HFFc6 (cell line): ENCODE measurements around the gene CALHM3. TPM values are rescaled to one million over a fixed set of nuclear protein-coding genes. Genes with fewer than 3 reads are reported as not detected.

Experiments used
- DNase-seq: peaks from one replicate; pipeline ENCODE4 v3.0.0-alpha.2; 2018
- H3K27ac Mint-ChIP-seq: 2 replicates; pipeline ENCODE4 v1.8.0; 2020; ENCODE audit warnings: mild to moderate bottlenecking, mixed read lengths
- H3K27me3 Mint-ChIP-seq: 2 replicates; pipeline ENCODE4 v1.8.0; 2021; ENCODE audit warnings: mild to moderate bottlenecking, moderate library complexity, mixed read lengths; ENCODE audit not compliant: insufficient read depth
- H3K36me3 Mint-ChIP-seq: 2 replicates; pipeline ENCODE4 v1.8.0; 2021; ENCODE audit warnings: low read depth, mixed read lengths
- H3K4me1 Mint-ChIP-seq: 2 replicates; pipeline ENCODE4 v1.8.0; 2020; ENCODE audit warnings: low read depth, mixed read lengths
- H3K4me3 Mint-ChIP-seq: 2 replicates; pipeline ENCODE4 v1.8.0; 2020; ENCODE audit warnings: mild to moderate bottlenecking, moderate library complexity, mixed read lengths
- H3K9me3 Mint-ChIP-seq: 2 replicates; pipeline ENCODE4 v1.8.0; 2020; ENCODE audit warnings: mild to moderate bottlenecking, mixed read lengths
- total RNA-seq, 6 experiments: library from RNA; stranded (reverse); fragmentation: NEBNext Ultra II Directional; extraction: Animal tissue kit (Norgen Biotek cat#: 25700); gene quantifications; 2 replicates in 1 of 6; 3 replicates in 5 of 6; pipeline ENCODE4 v1.2.3, GENCODE V29; 2021
- TF ChIP-seq, protein P1 (sequence below): fragments of 200-600 bp; sonication (generic); IDR thresholded peaks from 2 replicates; pipeline ENCODE4 v1.5.0; 2021; ENCODE audit warnings: antibody characterized with exemption, mild to moderate bottlenecking

The CALHM3 gene
- total RNA-seq, 6 experiments from 2014 or later: 0.09 TPM; not detected in 5

DNA sequence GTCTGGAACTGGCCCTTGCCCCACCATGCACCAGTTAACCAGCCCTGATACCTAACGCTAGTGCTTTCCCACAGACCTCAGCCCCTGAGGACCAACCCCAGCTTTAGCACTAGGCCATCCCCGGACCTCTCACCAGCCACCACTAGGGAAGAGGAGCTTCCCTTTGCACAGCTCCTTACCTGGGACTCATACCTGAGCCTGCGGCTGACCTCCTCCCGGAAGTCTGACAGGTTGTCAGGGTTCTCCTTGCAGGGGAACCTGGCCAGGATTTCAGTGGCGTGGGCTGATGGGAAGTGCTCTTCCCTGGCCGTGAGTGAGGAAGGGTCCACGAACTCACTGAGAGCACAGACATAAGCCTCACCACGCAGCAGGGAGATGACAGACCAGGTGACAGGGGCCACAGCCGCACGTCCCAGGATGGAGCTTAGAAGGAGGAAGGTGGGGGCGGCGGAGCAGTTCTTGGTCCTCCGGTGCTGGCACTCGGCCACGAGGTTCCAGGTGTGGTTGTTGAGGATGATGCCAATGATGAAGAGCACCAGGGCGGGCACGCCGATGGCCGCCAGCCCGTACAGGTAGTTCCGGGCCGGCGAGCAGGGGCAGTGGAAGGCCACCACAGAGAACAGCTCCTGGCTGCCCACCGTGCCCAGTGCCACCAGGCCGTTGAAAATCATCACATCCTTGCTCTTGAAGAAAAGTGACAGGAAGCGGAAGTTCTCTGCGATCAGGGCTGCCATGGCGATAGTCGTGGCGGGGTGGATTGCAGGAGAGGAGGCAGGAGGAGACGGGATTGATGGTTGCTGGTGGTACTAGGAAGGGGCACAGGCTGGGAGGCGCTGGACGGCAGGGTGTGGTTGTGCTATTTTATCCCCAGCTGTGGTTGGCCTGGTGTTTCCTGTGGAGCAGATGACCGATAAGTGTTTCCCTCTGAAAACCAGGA lies 29.6 kb downstream of the CALHM3 start:
- Mint-ChIP-seq H3K36me3 (peaks cover 43% of the 10 kb centered on the region), H3K27ac (peak overlapping the region; percentile 90), H3K27me3 (peaks cover 8% of the 10 kb centered on the region), H3K4me1 (peaks cover 81% of the 10 kb centered on the region), H3K4me3 (peak overlapping the region; percentile 91), H3K9me3 (no peaks in the 10 kb centered on the region)
- TF ChIP-seq, protein P1, sequence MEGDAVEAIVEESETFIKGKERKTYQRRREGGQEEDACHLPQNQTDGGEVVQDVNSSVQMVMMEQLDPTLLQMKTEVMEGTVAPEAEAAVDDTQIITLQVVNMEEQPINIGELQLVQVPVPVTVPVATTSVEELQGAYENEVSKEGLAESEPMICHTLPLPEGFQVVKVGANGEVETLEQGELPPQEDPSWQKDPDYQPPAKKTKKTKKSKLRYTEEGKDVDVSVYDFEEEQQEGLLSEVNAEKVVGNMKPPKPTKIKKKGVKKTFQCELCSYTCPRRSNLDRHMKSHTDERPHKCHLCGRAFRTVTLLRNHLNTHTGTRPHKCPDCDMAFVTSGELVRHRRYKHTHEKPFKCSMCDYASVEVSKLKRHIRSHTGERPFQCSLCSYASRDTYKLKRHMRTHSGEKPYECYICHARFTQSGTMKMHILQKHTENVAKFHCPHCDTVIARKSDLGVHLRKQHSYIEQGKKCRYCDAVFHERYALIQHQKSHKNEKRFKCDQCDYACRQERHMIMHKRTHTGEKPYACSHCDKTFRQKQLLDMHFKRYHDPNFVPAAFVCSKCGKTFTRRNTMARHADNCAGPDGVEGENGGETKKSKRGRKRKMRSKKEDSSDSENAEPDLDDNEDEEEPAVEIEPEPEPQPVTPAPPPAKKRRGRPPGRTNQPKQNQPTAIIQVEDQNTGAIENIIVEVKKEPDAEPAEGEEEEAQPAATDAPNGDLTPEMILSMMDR: no peak
- no peak for DNase-seq

DNA sequence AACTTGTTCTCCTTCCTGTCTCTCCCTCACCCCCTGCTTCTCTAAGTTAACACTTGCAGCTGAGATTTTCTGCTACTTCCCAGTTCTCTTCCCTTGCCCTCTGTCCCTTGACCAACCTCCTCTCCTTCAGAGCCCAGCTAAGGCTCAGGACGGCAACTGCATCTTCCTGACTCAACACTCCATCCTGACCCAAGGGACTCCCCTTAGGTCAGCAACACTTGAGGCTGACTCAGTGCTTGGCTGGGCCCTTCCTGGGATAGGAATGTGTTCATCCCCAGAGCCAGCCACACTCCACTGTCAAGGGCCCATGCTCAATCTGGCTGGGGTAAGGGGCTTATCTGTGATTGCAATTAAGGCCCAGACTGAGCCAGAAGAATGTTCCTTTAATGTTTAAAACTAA lies 30.3 kb downstream of the CALHM3 start:
- H3K4me3 Mint-ChIP-seq: peak overlapping the region; percentile 91
- H3K27ac Mint-ChIP-seq: peak overlapping the region; percentile 83
- TF ChIP-seq, protein P1: no peak
- no peaks in the 10 kb centered on the region for H3K9me3 Mint-ChIP-seq
- DNase-seq: peak; percentile 84
- peaks cover 82% of the 10 kb centered on the region for H3K4me1 Mint-ChIP-seq
- peaks cover 8% of the 10 kb centered on the region for H3K27me3 Mint-ChIP-seq
- peaks cover 45% of the 10 kb centered on the region for H3K36me3 Mint-ChIP-seq

DNA sequence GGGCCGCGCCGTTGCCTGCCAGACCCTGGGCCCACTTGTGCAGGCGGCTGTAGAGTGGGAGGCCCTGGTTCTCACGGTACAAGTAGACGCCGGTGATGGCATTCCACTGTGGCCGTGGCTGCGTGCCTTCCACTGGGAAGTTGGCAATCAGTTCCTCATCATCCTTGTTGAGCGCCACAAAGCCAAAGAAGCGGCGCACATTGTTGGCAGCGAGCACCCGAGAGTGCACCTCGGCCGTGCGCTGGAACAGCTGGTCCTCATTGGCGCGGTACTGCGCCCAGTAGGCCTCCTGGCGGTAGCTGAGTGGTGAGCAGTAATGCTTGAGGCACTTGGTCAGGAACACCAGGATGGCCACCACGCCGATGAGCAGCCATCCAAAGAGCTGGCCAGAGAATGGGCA lies 31.9 kb downstream of the CALHM3 start:
- peaks cover 68% of the 10 kb centered on the region for H3K4me1 Mint-ChIP-seq
- TF ChIP-seq, protein P1: no peak
- peaks cover 50% of the 10 kb centered on the region for H3K36me3 Mint-ChIP-seq

DNA sequence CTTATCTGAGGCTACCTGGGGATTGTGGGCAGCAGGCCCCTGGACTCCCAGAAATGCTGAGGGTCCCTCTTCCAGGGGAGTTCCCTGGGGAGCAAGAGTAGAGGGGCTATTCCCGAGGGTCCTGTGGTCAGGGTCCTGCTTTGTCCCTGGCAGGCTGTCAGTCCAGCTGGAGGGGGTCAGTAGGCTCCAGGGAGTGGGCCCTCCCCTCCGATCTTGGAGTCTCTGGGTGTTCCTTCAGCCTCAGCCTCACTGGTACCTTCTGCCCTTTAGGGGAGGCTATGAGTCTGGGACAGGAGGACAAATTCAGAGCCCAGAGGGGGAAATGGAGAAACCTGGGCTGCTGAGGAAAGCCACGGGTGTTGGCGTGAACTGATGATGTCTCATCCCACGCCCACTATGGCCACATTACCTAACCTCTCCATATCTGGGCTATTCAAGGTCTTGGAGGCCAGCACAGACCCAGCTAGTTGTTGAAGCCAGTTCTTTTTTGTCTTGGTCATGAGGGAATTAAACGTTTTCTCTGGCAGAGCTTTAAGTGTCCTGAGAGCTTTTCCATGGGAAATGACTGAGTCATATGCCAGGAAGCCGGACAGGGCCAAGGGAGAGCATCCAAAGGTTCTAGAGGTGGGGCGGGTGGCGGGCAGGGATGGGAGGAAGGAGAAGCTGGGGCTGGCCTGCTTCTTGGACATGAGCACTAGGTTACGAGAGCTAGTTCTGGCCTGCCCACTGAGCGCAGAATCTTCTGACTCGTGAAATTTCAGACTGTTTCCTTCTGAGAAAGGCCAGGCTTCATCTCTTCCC lies 33.1 kb downstream of the CALHM3 start:
- TF ChIP-seq, protein P1: no peak
- peak; percentile 74 for DNase-seq
- Mint-ChIP-seq H3K27me3 (peaks cover 8% of the 10 kb centered on the region), H3K4me3 (peak overlapping the region; percentile 46), H3K36me3 (peaks cover 57% of the 10 kb centered on the region), H3K9me3 (no peaks in the 10 kb centered on the region), H3K27ac (peak overlapping the region; percentile 97), H3K4me1 (peaks cover 72% of the 10 kb centered on the region)

More for the DNA sequence above, 31.9 kb downstream of the CALHM3 start:
- no peak for DNase-seq
- H3K9me3 Mint-ChIP-seq: no peaks in the 10 kb centered on the region
- no peak overlapping the region for H3K4me3 Mint-ChIP-seq
- peaks cover 8% of the 10 kb centered on the region for H3K27me3 Mint-ChIP-seq
- H3K27ac Mint-ChIP-seq: peak overlapping the region; percentile 83

DNA sequence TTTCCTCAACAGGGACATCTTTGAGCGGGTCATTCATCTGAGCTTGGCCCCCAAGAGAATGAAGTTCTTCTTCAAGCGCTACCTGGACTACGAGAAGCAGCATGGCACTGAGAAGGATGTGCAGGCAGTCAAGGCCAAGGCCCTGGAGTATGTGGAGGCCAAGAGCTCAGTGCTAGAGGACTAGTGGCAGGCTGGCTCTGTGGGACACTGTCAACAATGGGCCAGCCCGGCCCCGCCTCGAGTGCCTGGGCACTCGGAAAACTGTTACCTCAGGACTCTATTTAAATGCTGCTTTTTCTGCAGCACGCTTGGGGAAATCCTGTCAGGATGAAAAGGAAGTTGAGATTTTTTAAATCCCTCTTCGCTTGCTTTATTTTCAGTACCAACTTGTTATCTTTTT lies 33.7 kb downstream of the CALHM3 start:
- TF ChIP-seq, protein P1: no peak
- no peak overlapping the region for H3K4me3 Mint-ChIP-seq
- H3K4me1 Mint-ChIP-seq: peaks cover 69% of the 10 kb centered on the region
- H3K9me3 Mint-ChIP-seq: no peaks in the 10 kb centered on the region
- no peak for DNase-seq
- H3K27ac Mint-ChIP-seq: peak overlapping the region; percentile 97
- H3K27me3 Mint-ChIP-seq: peaks cover 8% of the 10 kb centered on the region
- H3K36me3 Mint-ChIP-seq: peaks cover 57% of the 10 kb centered on the region
